Stimulated activated naive CD4-positive, alpha-beta T cell treated with Interleukin-2 at 50 U/mL for 16 hours (primary cell): ENCODE measurements around the gene CUL1.

ENCODE experiments used
- DNase-seq: peaks from one replicate; lab custom pipeline; 2025; lab: John Stamatoyannopoulos, UW

The CUL1 gene

GRCh38 chr7:148698397-148699023 lies at the start of gene CUL1:
TSS of gene CUL1 (plus strand) at chr7:148698903. CDS start at chr7:148730123, 31,220 bp downstream.
- DNase-seq, result peak; percentile 86

DNA sequence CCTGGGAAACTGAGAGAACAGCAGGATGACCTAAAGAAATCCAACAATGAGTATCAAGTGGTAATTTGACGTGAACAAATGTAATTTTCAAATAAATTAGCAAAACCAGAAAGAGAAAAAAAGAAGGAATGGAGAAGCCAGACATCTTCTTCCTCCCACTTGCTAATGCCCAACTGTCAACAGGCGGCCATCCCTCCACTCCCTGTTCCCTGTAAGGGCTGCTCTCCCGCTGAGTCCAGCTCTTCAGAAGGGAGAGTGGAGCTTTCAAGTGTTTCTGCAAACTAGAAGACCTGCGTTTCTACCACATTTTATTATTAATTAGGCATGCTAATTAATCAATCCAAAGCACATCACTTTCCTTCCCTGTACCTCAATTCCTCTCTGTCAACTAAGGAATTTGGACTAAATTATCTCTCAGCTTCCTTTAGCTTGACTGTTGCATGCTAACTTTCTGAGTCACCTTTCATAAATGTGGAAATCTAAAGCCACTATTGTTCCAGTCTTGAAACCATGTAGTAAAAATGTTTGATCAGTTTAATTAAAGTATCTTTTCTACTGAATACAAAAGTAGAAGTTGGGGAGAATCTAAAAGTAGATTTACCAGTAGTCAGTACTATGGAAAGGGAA lies 48.4 kb upstream of the CUL1 start:
- no peak for DNase-seq

DNA sequence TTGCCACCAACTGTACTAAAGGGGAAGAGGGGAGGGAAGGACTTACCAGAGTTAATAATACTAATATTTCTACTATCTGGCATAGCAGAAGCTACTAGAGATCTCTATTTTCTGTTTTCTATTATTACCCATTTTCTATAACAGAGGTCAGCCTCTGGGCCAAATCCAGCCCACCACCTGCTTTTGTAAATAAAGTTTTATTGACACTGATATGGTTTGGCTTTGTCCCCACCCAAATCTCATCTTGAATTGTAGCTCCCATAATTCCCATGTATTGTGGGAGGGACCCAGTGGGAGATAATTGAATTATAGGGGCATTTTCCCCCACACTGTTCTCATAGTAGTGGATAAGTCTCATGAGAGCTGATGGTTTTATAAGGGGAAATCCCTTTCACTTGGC lies 45.9 kb upstream of the CUL1 start:
- DNase-seq, result no peak

GRCh38 chr7:148657929-148658328 lies 40.8 kb upstream of the CUL1 start:
- DNase-seq, result no peak

DNA sequence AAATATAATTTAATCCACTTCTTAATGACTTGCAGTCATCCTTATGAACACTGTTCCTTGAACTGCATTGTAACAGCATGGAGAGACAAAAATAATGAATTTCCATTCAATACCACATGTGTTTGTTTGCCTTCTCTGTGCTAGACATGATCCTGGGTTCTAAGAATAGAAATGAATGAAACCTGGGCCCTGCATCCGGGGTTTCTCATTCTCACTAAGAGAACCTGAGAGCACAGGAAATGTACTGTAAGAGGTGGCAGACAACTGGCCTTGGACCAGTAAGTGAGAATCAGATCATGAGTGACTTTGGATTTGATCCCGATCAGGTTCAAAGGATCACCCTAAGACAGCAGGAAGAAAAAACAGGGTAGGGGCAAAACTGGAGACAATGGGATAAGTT lies 37.2 kb upstream of the CUL1 start:
- no peak for DNase-seq

GRCh38 chr7:148662646-148663045 lies 36.1 kb upstream of the CUL1 start:
- no peak for DNase-seq

GRCh38 chr7:148664324-148664723 lies 34.4 kb upstream of the CUL1 start:
- DNase-seq, result no peak

DNA sequence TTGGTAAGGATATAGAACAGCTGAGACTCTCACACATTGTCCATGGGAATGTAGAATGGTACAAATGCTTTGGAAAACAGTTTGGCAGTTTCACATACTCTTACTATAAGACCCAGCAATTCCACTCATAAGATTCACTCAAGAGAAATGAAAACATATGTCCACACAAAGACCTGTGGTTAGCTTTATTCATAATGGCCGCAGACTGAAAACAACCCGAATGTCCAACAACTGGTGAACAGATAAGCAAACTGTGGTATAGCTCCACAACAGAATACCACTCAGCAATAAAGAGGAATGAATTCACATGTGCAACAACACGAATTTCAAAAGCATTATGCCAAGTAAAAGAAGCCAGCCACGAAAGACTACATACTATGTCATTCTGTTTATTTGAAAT lies 33.5 kb upstream of the CUL1 start:
- no peak for DNase-seq

DNA sequence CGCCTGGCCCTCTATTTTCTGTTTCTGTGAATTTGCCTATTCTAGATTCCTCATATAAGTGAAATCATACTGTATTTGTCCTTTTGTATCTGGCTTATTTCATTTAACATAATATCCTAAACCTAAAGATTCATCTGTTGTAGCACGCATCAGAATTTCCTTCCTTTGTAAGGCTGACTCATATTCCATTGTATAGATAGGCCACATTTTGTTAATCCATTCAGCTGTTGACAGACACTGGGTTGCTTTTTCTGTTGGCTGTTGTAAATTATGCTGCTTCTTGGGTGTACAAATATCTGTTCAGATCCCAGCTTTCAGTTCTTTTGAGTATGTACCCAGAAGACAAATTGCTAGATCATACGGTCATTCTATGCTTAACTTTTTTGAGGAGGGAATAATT lies 28.8 kb upstream of the CUL1 start:
- DNase-seq, result no peak

DNA sequence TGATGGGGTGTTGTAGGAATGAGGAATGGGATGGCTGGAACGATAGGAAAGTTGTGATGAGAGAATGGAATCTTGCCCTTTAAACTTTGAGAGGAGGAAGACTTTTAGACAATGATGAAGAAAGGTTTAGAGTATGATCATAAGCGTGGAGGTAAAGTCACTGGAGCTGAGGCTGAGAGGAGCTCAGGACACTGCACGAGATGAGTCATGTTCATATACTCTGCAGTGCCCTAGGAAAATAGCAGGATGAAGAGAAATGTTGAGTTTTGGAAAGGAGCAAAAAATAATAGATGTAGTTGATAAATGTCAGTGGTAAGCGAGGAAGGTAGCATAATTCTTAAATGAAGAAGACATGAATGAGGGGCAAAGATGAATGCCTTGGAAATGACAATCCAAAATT lies 28.3 kb upstream of the CUL1 start:
- no peak for DNase-seq

DNA sequence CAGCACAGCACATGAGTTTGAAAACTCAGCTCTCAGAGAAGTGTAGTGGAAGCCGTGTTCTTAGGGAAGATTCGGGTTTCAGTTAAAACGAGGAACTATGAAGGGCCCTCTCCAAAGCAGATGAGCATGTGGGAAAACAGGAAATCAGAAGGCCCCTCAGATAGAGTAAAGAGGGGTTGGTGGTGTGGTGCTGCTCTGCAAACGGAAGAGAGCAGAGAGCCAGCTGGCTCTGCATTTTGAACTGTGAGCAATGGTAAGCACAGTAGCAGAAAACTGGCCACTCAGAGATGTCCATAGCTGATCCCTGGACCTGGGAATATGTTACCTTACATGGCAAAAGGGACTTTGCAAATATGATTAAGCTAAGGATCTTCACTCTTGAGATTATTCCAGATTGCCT lies 27.9 kb upstream of the CUL1 start:
- DNase-seq, result no peak

DNA sequence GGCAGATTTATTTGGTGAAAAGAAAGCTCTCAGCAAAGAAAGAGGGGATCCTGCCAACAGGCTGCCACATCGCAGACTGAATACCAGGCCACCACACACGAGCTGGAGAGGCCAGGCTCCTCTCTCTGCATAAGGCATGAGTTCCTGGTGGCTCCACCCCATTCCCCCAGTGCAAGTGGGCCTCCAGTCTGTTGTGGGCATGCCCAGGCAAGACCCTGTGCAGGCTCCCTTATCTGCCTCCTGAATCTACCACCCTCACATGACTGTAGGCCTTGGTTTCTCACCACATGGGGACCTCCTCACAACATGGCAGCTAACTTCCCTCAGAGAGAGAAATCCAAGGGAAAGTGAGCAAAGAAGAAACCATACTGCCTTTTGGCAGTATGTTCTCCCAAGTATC lies 26.7 kb upstream of the CUL1 start:
- DNase-seq, result no peak

DNA sequence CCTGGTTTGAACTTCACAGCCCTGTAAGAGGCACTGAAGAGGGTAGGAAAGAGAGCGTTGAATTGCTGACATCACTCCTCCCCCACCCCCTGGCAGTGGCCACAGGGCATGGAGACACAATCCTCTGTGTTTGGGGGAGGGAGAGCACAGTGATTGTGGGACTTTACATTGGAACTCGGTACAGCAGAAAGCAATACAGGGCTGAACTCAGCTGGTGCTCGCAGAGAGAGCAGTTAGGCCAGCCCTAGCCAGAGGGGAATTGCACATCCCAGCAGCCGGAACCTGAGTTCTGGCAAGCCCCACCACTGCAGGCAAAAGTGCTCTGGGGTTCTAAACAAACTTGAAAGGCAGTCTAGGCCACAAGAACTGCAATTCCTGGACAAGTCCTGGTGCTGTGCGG lies 24.0 kb upstream of the CUL1 start:
- no peak for DNase-seq

DNA sequence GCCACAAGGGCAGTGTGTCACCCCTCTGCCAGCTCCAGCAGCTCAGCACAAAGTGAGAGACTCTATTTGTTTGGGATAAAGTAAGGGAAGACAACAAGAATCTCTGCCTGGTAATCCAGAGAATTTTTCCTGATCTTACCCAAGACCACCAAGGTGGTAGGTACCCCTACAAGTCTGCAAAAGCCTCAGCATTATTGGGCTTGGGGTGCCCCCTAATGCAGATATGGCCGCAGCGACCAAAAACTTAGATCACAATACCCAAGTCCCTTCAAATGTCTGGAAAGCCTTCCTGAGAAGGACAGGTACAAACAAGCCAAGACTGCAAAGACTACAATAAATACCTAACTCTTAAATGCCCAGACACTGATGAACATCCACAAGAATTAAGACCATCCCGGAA lies 22.4 kb upstream of the CUL1 start:
- no peak for DNase-seq

GRCh38 chr7:148681821-148682220 lies 16.9 kb upstream of the CUL1 start:
- DNase-seq, result no peak

GRCh38 chr7:148684289-148684830 lies 14.3 kb upstream of the CUL1 start:
- DNase-seq, result no peak

GRCh38 chr7:148686312-148686937 lies 12.3 kb upstream of the CUL1 start:
- no peak for DNase-seq

DNA sequence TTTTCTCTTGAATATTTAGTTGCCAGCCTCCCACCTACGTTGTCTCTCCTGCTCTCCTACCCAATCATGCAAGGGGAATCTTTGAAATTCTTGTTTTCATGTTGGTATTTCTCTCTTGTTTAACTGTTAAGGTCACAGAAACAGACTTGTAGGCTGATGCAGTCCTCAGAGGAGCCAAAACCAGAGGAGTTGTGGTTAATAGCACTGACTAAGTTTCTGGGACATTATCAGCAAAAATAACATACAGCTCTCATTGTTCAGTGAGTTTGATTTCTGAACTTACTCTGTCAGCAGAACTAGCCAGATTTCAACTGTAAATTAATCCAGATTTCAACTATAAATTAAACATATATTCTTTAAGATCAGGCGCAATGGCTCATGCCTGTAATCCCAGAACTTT lies 11.1 kb upstream of the CUL1 start:
- DNase-seq, result no peak

GRCh38 chr7:148688526-148688925 lies 10.2 kb upstream of the CUL1 start:
- no peak for DNase-seq

- no peak for DNase-seq
These were observed 5.1 kb upstream of the CUL1 start for GRCh38 chr7:148693651-148694050.

DNA sequence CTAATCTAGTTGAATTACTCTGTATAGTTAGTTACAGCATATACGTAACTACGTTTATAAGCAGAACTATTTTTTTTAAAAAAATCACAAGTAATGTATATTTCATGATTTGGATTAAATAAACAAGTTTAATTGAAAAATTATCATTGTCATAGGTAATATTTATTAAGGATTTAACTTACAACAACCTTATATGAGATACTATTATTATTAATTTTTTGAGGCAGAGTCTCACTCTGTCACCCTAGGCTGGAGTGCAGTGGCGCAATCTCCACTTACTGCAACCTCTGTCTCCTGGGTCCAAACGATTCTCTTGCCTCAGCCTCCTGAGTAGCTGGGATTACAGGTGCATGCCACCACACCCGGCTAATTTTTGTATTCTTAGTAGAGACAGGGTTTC lies 4.1 kb upstream of the CUL1 start:
- DNase-seq, result no peak

GRCh38 chr7:148695953-148696352 lies 2.8 kb upstream of the CUL1 start:
- DNase-seq, result no peak

- no peak for DNase-seq
These were observed 1.9 kb upstream of the CUL1 start for GRCh38 chr7:148696787-148697186.
